Progenitor cell of endocrine pancreas (in vitro differentiated cells): ENCODE measurements around the gene NWD2. TPM values are rescaled to one million over a fixed set of nuclear protein-coding genes. Genes with fewer than 3 reads are reported as not detected.

Experiments
- DNase-seq: peaks from one replicate; pipeline ENCODE4 v3.0.0; 2021; ENCODE audit warnings: low spot score; ENCODE audit not compliant: unreplicated experiment
- H3K27ac Mint-ChIP-seq: 2 replicates; pipeline ENCODE4 v1.8.0; 2021; ENCODE audit warnings: mild to moderate bottlenecking, moderate library complexity, mixed read lengths
- H3K27me3 Mint-ChIP-seq: 2 replicates; pipeline ENCODE4 v1.8.0; 2021; ENCODE audit warnings: mixed read lengths
- H3K36me3 Mint-ChIP-seq: 2 replicates; pipeline ENCODE4 v1.8.0; 2022; ENCODE audit warnings: mixed read lengths; ENCODE audit not compliant: insufficient read depth
- H3K4me1 Mint-ChIP-seq: 2 replicates; pipeline ENCODE4 v1.8.0; 2021; ENCODE audit warnings: low read depth, mixed read lengths
- H3K4me3 Mint-ChIP-seq: 2 replicates; pipeline ENCODE4 v1.8.0; 2021; ENCODE audit warnings: low read depth, mild to moderate bottlenecking, moderate library complexity, mixed read lengths
- H3K9me3 Mint-ChIP-seq: 2 replicates; pipeline ENCODE4 v1.8.0; 2021; ENCODE audit warnings: low read depth, mixed read lengths
- total RNA-seq: library from RNA; stranded (reverse); gene quantifications from 2 replicates; pipeline ENCODE4 v1.2.1, GENCODE V29; 2021
- TF ChIP-seq, protein P1 (sequence below): fragments of 200-600 bp; sonication (generic); IDR thresholded peaks from one replicate; pipeline ENCODE4 v1.5.0; 2021; ENCODE audit warnings: antibody characterized with exemption, mild to moderate bottlenecking; ENCODE audit not compliant: unreplicated experiment

NWD2 gene
- total RNA-seq, 1 donor from 2014 or later: 0.05 TPM

GRCh38 chr4:37322122-37322521 is 77.6 kb downstream of the NWD2 start:
- Mint-ChIP-seq H3K4me3 (no peak overlapping the region), H3K36me3 (no peaks in the 10 kb centered on the region), H3K27ac (no peak overlapping the region), H3K4me1 (peaks cover 6% of the 10 kb centered on the region), H3K9me3 (peaks cover 8% of the 10 kb centered on the region), H3K27me3 (no peaks in the 10 kb centered on the region)
- TF ChIP-seq, protein P1, sequence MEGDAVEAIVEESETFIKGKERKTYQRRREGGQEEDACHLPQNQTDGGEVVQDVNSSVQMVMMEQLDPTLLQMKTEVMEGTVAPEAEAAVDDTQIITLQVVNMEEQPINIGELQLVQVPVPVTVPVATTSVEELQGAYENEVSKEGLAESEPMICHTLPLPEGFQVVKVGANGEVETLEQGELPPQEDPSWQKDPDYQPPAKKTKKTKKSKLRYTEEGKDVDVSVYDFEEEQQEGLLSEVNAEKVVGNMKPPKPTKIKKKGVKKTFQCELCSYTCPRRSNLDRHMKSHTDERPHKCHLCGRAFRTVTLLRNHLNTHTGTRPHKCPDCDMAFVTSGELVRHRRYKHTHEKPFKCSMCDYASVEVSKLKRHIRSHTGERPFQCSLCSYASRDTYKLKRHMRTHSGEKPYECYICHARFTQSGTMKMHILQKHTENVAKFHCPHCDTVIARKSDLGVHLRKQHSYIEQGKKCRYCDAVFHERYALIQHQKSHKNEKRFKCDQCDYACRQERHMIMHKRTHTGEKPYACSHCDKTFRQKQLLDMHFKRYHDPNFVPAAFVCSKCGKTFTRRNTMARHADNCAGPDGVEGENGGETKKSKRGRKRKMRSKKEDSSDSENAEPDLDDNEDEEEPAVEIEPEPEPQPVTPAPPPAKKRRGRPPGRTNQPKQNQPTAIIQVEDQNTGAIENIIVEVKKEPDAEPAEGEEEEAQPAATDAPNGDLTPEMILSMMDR: no peak
- DNase-seq: no peak

DNA sequence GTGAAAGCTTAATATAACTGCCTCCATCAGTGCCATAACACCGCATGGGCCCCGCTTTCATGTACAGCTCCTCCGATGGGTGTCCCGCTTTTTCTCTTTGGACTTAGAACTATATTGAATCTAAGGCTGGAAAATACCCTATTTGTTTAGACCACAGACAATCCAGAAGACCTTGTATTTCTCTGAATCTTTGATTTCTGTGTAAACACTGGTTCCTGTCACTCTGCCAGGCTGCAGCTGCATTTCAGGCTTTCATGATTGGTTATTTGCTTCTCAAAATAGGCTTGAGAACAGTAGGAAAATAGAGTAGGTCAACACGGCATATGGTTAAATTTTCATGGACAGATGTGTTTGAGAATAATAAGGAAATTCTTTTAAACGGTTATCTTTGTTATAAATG is 80.0 kb downstream of the NWD2 start:
- Mint-ChIP-seq H3K36me3 (no peaks in the 10 kb centered on the region), H3K4me1 (peaks cover 4% of the 10 kb centered on the region), H3K27me3 (no peaks in the 10 kb centered on the region), H3K4me3 (no peak overlapping the region), H3K27ac (no peak overlapping the region), H3K9me3 (peaks cover 5% of the 10 kb centered on the region)
- TF ChIP-seq, protein P1: no peak
- no peak for DNase-seq

DNA sequence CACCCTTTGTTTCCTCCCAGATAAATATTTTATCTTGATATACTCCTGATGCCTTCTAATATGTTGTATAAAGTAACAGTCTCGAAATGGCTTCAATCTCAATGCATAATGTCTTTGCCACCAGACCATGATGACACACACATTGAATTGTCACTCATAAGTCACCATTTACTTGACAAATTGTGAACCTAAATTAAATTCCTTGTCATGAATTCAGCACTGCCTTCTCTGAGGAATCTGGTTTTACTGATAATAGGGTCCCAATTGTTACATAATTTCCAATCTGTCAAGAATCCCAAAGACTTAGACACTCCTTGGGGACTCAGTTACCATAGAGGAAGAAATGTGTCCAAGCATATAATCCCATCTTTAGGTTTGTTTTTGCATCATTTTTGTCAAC is 82.3 kb downstream of the NWD2 start:
- Mint-ChIP-seq H3K27ac (no peak overlapping the region), H3K36me3 (no peaks in the 10 kb centered on the region), H3K27me3 (no peaks in the 10 kb centered on the region), H3K4me3 (no peak overlapping the region), H3K4me1 (no peaks in the 10 kb centered on the region), H3K9me3 (peaks cover 3% of the 10 kb centered on the region)
- DNase-seq: no peak
- TF ChIP-seq, protein P1: no peak

- DNase-seq: no peak
- Mint-ChIP-seq H3K27me3 (no peaks in the 10 kb centered on the region), H3K4me1 (no peaks in the 10 kb centered on the region), H3K36me3 (no peaks in the 10 kb centered on the region), H3K27ac (no peak overlapping the region), H3K9me3 (peaks cover 7% of the 10 kb centered on the region), H3K4me3 (no peak overlapping the region)
- TF ChIP-seq, protein P1: no peak
Observed at GRCh38 chr4:37338972-37339371, 94.4 kb downstream of the NWD2 start.

GRCh38 chr4:37358748-37359147 is 114.2 kb downstream of the NWD2 start:
- Mint-ChIP-seq H3K27me3 (no peaks in the 10 kb centered on the region), H3K27ac (no peak overlapping the region), H3K4me3 (no peak overlapping the region), H3K36me3 (no peaks in the 10 kb centered on the region), H3K9me3 (peaks cover 2% of the 10 kb centered on the region), H3K4me1 (no peaks in the 10 kb centered on the region)
- no peak for DNase-seq
- TF ChIP-seq, protein P1: no peak

- H3K4me1 Mint-ChIP-seq: no peaks in the 10 kb centered on the region
- H3K27me3 Mint-ChIP-seq: no peaks in the 10 kb centered on the region
- no peaks in the 10 kb centered on the region for H3K36me3 Mint-ChIP-seq
- H3K9me3 Mint-ChIP-seq: no peaks in the 10 kb centered on the region
- no peak overlapping the region for H3K4me3 Mint-ChIP-seq
- no peak for DNase-seq
- TF ChIP-seq, protein P1: no peak
- no peak overlapping the region for H3K27ac Mint-ChIP-seq
Observed at GRCh38 chr4:37359261-37359660, 114.7 kb downstream of the NWD2 start.
